ENCODE measurements around the gene TSFM.

The TSFM gene

DNA sequence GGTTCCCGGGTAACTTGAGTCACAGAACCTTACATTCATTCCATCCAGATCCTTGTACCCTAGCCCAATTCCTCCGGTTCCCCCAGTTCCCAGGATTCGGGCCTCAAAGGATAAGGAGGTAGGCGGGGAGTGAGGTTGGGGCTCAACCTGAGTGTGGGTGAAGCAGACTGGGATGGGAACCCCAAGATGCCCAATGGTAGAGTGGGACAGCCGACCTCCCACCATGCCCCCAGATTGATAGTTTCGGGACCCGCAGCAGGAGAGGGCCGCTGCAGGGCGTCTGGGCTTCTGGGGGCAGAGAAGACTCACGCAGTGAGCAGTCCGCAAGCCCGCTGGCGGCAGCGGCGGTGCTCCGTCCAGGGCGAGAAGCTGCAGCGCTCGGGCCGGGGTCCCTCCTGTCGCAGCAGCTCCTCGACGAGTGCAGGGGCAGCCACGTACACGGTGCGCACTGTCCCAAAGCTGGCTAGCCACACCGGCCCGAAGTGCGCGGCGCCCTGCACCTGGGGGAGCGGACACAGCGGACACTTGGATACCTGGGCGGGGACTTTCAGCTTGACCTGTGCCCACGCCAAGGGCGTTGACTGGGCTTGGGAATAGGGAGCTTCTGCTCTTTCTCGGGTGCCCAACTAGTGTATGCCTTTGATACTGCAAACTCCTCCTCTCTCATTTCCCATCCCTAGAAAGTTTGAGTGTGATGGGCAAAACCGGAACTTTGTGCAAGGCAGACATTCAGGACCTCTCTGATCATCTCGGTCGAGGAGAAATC, 16.7 kb upstream of the TSFM start:
- TF ChIP-seq, protein P1, sequence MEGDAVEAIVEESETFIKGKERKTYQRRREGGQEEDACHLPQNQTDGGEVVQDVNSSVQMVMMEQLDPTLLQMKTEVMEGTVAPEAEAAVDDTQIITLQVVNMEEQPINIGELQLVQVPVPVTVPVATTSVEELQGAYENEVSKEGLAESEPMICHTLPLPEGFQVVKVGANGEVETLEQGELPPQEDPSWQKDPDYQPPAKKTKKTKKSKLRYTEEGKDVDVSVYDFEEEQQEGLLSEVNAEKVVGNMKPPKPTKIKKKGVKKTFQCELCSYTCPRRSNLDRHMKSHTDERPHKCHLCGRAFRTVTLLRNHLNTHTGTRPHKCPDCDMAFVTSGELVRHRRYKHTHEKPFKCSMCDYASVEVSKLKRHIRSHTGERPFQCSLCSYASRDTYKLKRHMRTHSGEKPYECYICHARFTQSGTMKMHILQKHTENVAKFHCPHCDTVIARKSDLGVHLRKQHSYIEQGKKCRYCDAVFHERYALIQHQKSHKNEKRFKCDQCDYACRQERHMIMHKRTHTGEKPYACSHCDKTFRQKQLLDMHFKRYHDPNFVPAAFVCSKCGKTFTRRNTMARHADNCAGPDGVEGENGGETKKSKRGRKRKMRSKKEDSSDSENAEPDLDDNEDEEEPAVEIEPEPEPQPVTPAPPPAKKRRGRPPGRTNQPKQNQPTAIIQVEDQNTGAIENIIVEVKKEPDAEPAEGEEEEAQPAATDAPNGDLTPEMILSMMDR (IDR thresholded peaks at IDR 0.05; ENCODE audit: low read depth, low read length), result no peak
- DNase-seq (ENCODE audit: extremely low read depth, low read depth), result no peak

DNA sequence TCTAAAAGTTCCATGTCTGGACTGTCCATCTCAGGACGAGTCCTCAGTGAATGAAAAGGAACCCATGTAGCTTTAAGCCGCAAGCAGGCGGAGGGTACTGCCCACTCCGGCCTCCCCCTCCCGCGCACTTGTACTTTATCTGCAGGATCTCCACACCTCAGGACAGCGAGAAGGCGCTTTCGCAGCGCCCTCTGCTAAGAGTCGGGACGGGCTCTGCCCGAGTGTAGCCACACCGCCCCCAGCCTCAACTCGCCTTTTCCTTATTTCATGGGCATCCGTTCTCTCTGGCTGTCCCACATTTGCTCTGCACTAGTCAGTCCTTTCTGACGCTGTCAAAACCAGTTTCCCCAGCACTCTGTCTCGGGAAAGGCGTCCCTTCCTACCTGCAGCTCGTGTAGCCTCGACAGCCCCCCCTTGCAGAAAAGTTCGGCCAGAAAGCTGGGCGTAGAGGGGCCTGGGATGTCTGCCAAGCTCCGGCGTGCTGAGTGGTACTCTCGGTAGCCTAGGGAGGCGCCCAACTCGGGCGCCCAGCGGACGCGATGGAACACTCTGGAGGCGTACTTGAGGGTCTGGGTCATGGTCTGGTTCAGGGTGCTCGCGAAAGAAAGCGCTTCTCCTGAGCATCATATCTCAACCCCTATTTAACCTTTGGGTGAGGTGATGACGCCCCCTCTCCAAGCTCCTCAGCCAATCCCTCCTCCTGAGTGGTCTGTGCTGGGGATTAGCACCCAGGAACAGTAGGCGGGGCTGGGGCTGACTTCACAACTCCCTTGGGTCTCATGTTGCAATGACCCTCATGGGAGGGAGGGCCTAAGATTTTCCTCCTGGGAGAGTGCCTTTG, 15.9 kb upstream of the TSFM start, which contains the start of gene CYP27B1:
Gene CYP27B1 (minus strand): TSS at position 615 of the 841 bp plus-strand sequence. CDS start 37 bp downstream, at position 578.
- DNase-seq (ENCODE audit: extremely low read depth, low read depth), result no peak

DNA sequence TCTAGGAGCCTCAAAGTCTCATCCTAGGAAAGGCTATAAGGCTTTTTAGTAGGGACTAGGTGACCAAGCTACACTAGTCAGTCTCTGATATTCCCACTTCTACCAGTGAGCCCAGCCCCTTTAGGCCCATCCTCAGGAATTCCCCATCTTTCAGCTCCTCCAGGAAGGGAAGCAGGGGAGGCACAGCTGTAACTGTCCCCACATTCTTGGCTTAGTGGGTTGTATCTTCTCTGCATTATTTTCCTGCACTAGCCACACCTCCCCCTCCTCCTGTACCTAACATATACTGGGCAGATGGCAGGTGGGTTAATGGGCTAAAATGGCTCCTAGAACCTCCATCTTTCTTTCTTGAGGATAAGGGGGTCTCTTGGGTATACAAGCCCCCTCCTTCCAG, 15.3 kb upstream of the TSFM start:
- TF ChIP-seq, protein P1 (IDR thresholded peaks at IDR 0.05; ENCODE audit: low read depth, low read length), result no peak
- no peak for DNase-seq (ENCODE audit: extremely low read depth, low read depth)

More for the DNA sequence above, 15.9 kb upstream of the TSFM start, which contains the start of gene CYP27B1:
- TF ChIP-seq, protein P1 (IDR thresholded peaks at IDR 0.05; ENCODE audit: low read depth, low read length), result no peak; the same call in 1 of the 2 replicates

DNA sequence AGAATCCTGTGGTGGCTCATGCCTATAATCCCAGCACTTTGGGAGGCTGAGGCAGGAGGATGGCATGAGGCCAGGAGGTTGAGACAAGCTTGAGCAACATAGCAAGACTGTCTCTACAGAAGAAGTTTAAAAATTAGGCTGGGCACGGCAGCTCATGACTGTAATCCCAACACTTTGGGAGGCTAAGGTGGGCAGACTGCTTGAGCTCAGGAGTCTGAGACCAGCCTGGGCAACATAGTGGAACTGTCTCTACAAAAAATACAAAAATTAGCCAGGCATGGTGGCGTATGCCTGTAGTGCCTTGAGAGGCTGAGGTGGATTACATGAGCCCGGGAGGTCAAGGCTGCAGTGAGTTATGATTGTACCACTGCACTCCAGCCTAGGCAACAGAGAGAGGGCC, 14.7 kb upstream of the TSFM start:
- TF ChIP-seq, protein P1 (IDR thresholded peaks at IDR 0.05; ENCODE audit: low read depth, low read length), result no peak
- DNase-seq (ENCODE audit: extremely low read depth, low read depth), result no peak

DNA sequence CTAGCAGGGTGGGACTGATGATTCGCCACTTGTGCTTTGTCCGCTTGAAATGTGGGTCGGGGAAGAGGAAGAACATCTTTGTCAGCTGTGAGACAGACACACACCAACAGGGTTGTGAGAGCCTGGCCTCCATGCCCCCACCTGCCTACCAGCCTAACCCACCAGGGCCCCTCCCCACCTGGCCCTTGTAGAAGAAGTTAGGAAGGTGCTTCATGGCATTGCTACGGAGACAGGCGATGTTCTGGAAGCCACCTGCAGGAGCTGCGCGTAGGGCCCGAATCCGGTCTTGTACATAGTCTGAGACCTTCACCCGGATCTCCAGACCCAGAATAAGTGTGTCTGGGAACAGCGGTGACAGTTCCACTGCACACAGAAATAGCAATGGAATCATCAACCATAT, 13.0 kb upstream of the TSFM start:
- TF ChIP-seq, protein P1 (IDR thresholded peaks at IDR 0.05; ENCODE audit: low read depth, low read length), result no peak
- DNase-seq (ENCODE audit: extremely low read depth, low read depth), result no peak

DNA sequence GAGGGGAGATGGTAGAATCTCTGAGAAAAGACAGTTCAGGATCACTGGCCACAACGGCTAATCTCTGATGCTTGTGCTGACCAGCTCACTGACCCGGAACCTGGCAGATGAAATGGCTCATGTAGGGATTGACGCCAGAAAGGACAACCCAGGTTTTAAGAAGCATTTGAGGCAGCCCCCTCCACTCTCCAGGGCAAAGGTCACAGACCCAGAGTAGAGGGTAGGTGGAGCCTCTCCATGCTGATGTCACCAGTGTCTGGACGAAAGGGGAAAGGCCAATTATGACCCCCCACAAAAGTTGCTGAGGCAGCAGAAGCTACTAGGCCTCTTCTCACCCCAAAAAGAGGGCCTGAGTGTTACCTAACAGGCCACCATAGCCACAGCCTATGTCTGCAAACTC, 11.9 kb upstream of the TSFM start:
- TF ChIP-seq, protein P1 (IDR thresholded peaks at IDR 0.05; ENCODE audit: low read depth, low read length), result no peak
- no peak for DNase-seq (ENCODE audit: extremely low read depth, low read depth)

Data from AG09319 (cell line).